Osteoblast (primary cell): Measurements from ENCODE around the gene MYO1A. TPM values are rescaled to one million over a fixed set of nuclear protein-coding genes. Genes with fewer than 3 reads are reported as not detected.
"Not testable (repeated sequence)": the region's sequence is repeated elsewhere in the genome, so short reads cannot be mapped to it uniquely, and the experiment has no call there.

Experiments
- DNase-seq: peaks from one replicate; pipeline ENCODE4 v3.0.0; 2011; ENCODE audit warnings: low spot score, mixed read lengths; ENCODE audit not compliant: insufficient read length; ENCODE audit errors: missing footprints
- H2AFZ ChIP-seq: 2 replicates; pipeline ENCODE4 v1.6.0; 2011; ENCODE audit warnings: mild to moderate bottlenecking, low read length
- H3K27ac ChIP-seq: 2 replicates; pipeline ENCODE4 v1.5.1; 2011; ENCODE audit warnings: mild to moderate bottlenecking, low read depth, low read length, moderate library complexity
- H3K27me3 ChIP-seq: 2 replicates; pipeline ENCODE4 v1.6.0; 2012; ENCODE audit warnings: mild to moderate bottlenecking, control low read depth, inconsistent platforms, low read length, moderate library complexity; ENCODE audit not compliant: insufficient read depth
- H3K36me3 ChIP-seq: 2 replicates; pipeline ENCODE4 v1.5.1; 2011; ENCODE audit warnings: mild to moderate bottlenecking, low read length, control low read depth, moderate library complexity; ENCODE audit not compliant: insufficient read depth
- H3K4me1 ChIP-seq: 2 replicates; pipeline ENCODE4 v1.5.1; 2011; ENCODE audit warnings: mild to moderate bottlenecking, low read length, control low read depth, moderate library complexity; ENCODE audit not compliant: insufficient read depth
- H3K4me2 ChIP-seq: 2 replicates; pipeline ENCODE4 v1.6.0; 2011; ENCODE audit warnings: mild to moderate bottlenecking, low read length; ENCODE audit not compliant: insufficient read depth
- H3K4me3 ChIP-seq: fragments of 200-600 bp; sonication (generic); 3 replicates; pipeline ENCODE4 v1.5.1; 2012; ENCODE audit warnings: mild to moderate bottlenecking, low read length, inconsistent platforms; ENCODE audit not compliant: insufficient read depth
- H3K79me2 ChIP-seq: 2 replicates; pipeline ENCODE4 v1.6.0; 2012; ENCODE audit warnings: mild to moderate bottlenecking, low read length, control low read depth, inconsistent platforms; ENCODE audit not compliant: insufficient read depth
- H3K9me3 ChIP-seq: 2 replicates; pipeline ENCODE4 v1.5.1; 2011; ENCODE audit warnings: low read depth, low read length, control low read depth
- H4K20me1 ChIP-seq: 2 replicates; pipeline ENCODE4 v1.6.0; 2012; ENCODE audit warnings: mild to moderate bottlenecking, low read length, control low read depth; ENCODE audit not compliant: insufficient read depth
- CTCF ChIP-seq: IDR thresholded peaks from 2 replicates; pipeline ENCODE4 v1.5.1; 2011; ENCODE audit warnings: mild to moderate bottlenecking, low read depth, low read length, moderate library complexity; ENCODE audit errors: extremely low read depth
- total RNA-seq: library from RNA; depleted of rRNA; stranded (reverse); fragments of >200 nt; gene quantifications from 2 replicates; pipeline ENCODE4 v1.2.3, GENCODE V29; 2012

MYO1A gene
- total RNA-seq, 1 donor: not detected

- Histone ChIP-seq H3K4me3 (no peak overlapping the region), H3K4me1 (no peaks in the 10 kb centered on the region), H4K20me1 (no peaks in the 10 kb centered on the region), H3K36me3 (peaks cover 40% of the 10 kb centered on the region), H3K4me2 (no peak overlapping the region), H3K79me2 (no peaks in the 10 kb centered on the region), H2AFZ (no peak overlapping the region), H3K9me3 (no peaks in the 10 kb centered on the region), H3K27me3 (no peaks in the 10 kb centered on the region), H3K27ac (no peak overlapping the region)
- no peak for DNase-seq
- TF ChIP-seq CTCF: no peak
These were observed 7.3 kb upstream of the MYO1A start for GRCh38 chr12:57057067-57057751.

GRCh38 chr12:57055824-57056223 lies 5.9 kb upstream of the MYO1A start:
- no peak for TF ChIP-seq CTCF

GRCh38 chr12:57053901-57054300 lies 4.0 kb upstream of the MYO1A start:
- H3K36me3 ChIP-seq: peaks cover 21% of the 10 kb centered on the region
- not testable (repeated sequence) for DNase-seq, H3K27ac ChIP-seq, H4K20me1 ChIP-seq, H3K27me3 ChIP-seq, H3K4me3 ChIP-seq, H3K4me2 ChIP-seq, H3K4me1 ChIP-seq, H3K9me3 ChIP-seq, H2AFZ ChIP-seq, H3K79me2 ChIP-seq

More at GRCh38 chr12:57055824-57056223, 5.9 kb upstream of the MYO1A start:
- no peaks in the 10 kb centered on the region for H3K79me2 ChIP-seq
- no peak overlapping the region for H2AFZ ChIP-seq
- H3K4me3 ChIP-seq: no peak overlapping the region
- H3K4me1 ChIP-seq: no peaks in the 10 kb centered on the region
- DNase-seq: no peak
- H3K36me3 ChIP-seq: peaks cover 40% of the 10 kb centered on the region
- no peaks in the 10 kb centered on the region for H3K9me3 ChIP-seq
- no peak overlapping the region for H3K4me2 ChIP-seq
- H3K27me3 ChIP-seq: no peaks in the 10 kb centered on the region
- H3K27ac ChIP-seq: no peak overlapping the region
- no peaks in the 10 kb centered on the region for H4K20me1 ChIP-seq

- H3K27me3 ChIP-seq, H3K9me3 ChIP-seq, H4K20me1 ChIP-seq, DNase-seq, H3K4me2 ChIP-seq, H3K4me3 ChIP-seq, H2AFZ ChIP-seq, H3K27ac ChIP-seq, H3K4me1 ChIP-seq, H3K79me2 ChIP-seq: not testable (repeated sequence)
- H3K36me3 ChIP-seq: peaks cover 14% of the 10 kb centered on the region
These were observed 3.2 kb upstream of the MYO1A start for GRCh38 chr12:57053146-57053545.

- Histone ChIP-seq H3K27ac (no peak overlapping the region), H3K36me3 (no peaks in the 10 kb centered on the region), H2AFZ (no peak overlapping the region), H4K20me1 (no peaks in the 10 kb centered on the region), H3K4me2 (no peak overlapping the region), H3K4me3 (no peak overlapping the region), H3K4me1 (peaks cover 10% of the 10 kb centered on the region), H3K27me3 (peaks cover 7% of the 10 kb centered on the region), H3K9me3 (no peaks in the 10 kb centered on the region), H3K79me2 (no peaks in the 10 kb centered on the region)
- DNase-seq: no peak
- TF ChIP-seq CTCF: no peak
These were observed 1.1 kb upstream of the MYO1A start for GRCh38 chr12:57051011-57051410.
